Neutrophil (primary cell): ENCODE data around the gene PPP1R37.

Experiments used
- H3K27ac ChIP-seq: fragments of 200-600 bp; sonication (generic); 2 replicates; pipeline ENCODE4 v1.5.1; 2016; ENCODE audit warnings: mild to moderate bottlenecking, moderate library complexity
- H3K27me3 ChIP-seq: fragments of 200-600 bp; sonication (generic); 2 replicates; pipeline ENCODE4 v1.6.0; 2016; ENCODE audit warnings: mild to moderate bottlenecking
- H3K36me3 ChIP-seq: fragments of 200-600 bp; sonication (generic); 2 replicates; pipeline ENCODE4 v1.5.1; 2017
- H3K4me1 ChIP-seq, 2 experiments: fragments of 200-600 bp in 1 of 2; sonication (generic) in 1 of 2; 1 replicate in 1 of 2; 2 replicates in 1 of 2; pipeline versions ENCODE4 v1.5.1 to v1.6.1; 2013 to 2016; ENCODE audit warnings: low read depth in 1 of 2, low read length in 1 of 2, mild to moderate bottlenecking in 1 of 2, moderate library complexity in 1 of 2; ENCODE audit not compliant: control insufficient read depth in 1 of 2, insufficient read depth in 1 of 2
- H3K4me3 ChIP-seq, 2 experiments: fragments of 200-600 bp in 1 of 2; sonication (generic) in 1 of 2; 1 replicate in 1 of 2; 2 replicates in 1 of 2; pipeline ENCODE4 v1.5.1; 2013 to 2016; ENCODE audit warnings: low read depth in 1 of 2, low read length in 1 of 2, mild to moderate bottlenecking in 1 of 2, moderate library complexity in 1 of 2
- H3K9me3 ChIP-seq: fragments of 200-600 bp; sonication (generic); 2 replicates; pipeline ENCODE4 v1.5.1; 2016
- CTCF ChIP-seq: fragments of 200-600 bp; sonication (generic); IDR thresholded peaks from 2 replicates; pipeline ENCODE4 v1.5.1; 2016; ENCODE audit warnings: antibody characterized with exemption

PPP1R37 gene

GRCh38 chr19:45146741-45147205, 53.8 kb downstream of the PPP1R37 start:
- Histone ChIP-seq H3K4me1 (peaks cover 0 to 2% of the 10 kb centered on the region in 2 experiments), H3K9me3 (no peaks in the 10 kb centered on the region), H3K4me3 (no peak overlapping the region), H3K27ac (no peak overlapping the region), H3K36me3 (peaks cover 55% of the 10 kb centered on the region), H3K27me3 (peaks cover 15% of the 10 kb centered on the region)
- TF ChIP-seq CTCF, result no peak

GRCh38 chr19:45147835-45148676, 55.1 kb downstream of the PPP1R37 start:
- Histone ChIP-seq H3K4me1 (peaks cover 11 to 14% of the 10 kb centered on the region in 2 experiments), H3K36me3 (peaks cover 43% of the 10 kb centered on the region), H3K9me3 (no peaks in the 10 kb centered on the region), H3K4me3 (no peak overlapping the region), H3K27ac (no peak overlapping the region), H3K27me3 (peaks cover 28% of the 10 kb centered on the region)
- TF ChIP-seq CTCF, result no peak

DNA sequence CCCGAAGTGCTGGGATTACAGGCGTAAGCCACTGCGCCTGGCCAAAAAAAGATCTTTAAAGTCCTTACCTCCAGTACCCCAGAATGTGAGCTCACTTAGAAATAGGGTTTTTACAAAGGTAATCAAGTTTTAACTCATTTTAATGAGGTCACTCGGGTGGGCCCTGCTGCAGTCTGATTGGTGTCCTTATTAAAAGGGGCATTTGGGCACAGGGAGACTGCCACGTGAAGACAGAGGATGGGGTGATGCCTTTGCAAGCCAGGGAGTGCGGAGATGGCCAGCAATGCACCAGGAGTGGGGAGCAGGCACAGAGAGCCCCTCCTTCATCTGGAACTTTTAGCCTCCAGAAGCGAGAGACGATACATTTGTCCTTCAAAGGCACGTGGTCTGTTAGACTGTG, 56.1 kb downstream of the PPP1R37 start:
- no peak for TF ChIP-seq CTCF
- Histone ChIP-seq H3K27me3 (peaks cover 39% of the 10 kb centered on the region), H3K4me3 (no peak overlapping the region), H3K36me3 (peaks cover 38% of the 10 kb centered on the region), H3K4me1 (peaks cover 22 to 25% of the 10 kb centered on the region in 2 experiments), H3K27ac (no peak overlapping the region), H3K9me3 (no peaks in the 10 kb centered on the region)

- Histone ChIP-seq H3K27me3 (peaks cover 49% of the 10 kb centered on the region), H3K9me3 (no peaks in the 10 kb centered on the region), H3K36me3 (peaks cover 32% of the 10 kb centered on the region), H3K4me1 (peaks cover 23 to 26% of the 10 kb centered on the region in 2 experiments), H3K4me3 (no peak overlapping the region), H3K27ac (no peak overlapping the region)
- no peak for TF ChIP-seq CTCF
These were observed 57.2 kb downstream of the PPP1R37 start for GRCh38 chr19:45150180-45150579.

DNA sequence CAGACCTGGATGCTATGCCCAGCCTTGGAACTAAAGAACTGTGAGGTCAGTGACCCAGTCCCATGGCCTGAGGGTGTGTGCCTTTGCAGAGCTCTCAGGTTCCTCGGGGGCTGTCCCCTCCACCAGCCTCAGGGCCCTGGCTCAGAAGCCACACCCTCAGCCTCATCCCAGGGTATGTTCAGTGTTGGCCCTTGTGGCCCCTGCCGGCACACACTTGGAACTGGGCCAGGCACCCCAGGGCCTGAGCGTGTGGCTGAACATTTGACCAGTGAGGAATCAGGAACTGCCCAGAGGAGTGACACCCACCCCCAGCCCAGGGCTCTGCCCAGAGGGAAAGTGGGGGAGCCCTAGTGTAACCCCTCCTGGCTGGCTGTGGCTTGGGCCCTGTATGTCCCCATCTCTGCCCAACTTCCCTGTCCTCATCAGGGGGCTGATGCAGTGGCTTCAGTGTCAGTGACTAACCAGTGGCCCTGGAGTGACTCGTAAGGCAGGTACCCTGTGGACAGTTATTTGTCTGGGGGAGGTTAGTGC, 57.8 kb downstream of the PPP1R37 start:
- H3K27me3 ChIP-seq, result peaks cover 56% of the 10 kb centered on the region
- H3K4me1 ChIP-seq, result peaks cover 23 to 26% of the 10 kb centered on the region in 2 experiments
- no peak overlapping the region for H3K4me3 ChIP-seq
- no peak for TF ChIP-seq CTCF
- no peaks in the 10 kb centered on the region for H3K9me3 ChIP-seq
- H3K27ac ChIP-seq, result no peak overlapping the region
- peaks cover 25% of the 10 kb centered on the region for H3K36me3 ChIP-seq
